ENCODE results near the gene MND1.

MND1 gene

DNA sequence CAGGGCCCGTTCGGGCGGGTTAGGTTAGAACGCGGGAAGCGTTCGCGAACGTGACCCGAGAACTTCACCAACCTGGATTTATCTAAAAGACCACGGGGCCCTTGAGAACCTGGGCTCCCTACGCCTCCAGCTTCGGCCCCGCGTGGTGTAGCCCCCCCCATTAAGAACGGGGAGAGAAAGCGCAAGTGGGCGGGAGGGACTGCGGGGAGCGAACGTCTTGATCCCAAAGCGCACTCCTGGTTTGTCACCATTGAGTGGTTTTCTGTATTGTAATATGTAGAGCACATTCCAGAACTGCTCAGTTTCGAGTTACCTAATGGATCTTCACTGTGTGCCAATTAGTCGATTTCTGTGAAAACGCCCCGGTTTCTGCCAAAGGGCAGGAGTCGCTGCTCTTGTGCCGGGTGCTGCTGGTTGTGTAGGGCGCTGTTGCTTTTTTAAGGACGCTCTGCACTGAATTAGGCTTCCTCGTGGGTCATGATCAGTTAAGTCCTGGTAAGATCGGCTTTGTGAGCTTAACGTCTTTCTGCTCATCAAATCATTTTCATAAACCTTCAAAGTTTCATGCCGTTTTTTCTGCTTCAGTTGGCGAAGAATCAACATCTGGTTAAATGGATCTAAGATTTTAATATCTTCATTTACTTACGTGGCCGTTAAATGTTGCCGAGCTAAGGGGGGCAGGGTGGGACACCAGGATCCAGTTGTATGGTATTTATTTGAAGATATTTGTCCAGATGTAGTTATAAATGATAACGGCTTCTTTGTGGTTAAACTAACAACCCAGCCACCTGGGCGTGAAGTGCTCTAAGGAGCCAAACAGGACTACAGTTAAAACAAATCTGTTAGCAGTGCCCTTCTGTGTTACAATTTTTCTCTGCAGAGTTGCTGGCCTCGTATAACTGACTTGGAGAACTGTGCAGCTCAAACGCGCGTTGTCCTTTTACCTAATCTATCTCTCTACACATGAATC is 809 bp downstream of the MND1 start:
- Histone ChIP-seq H3K4me2 (peak overlapping the region; percentile 90), H3K9me3 (no peaks in the 10 kb centered on the region), H3K4me1 (peaks cover 83% of the 10 kb centered on the region), H3K27me3 (no peaks in the 10 kb centered on the region), H3K27ac (peak overlapping the region; percentile 99), H3K4me3 (peak overlapping the region; percentile 82), H3K36me3 (peaks cover 3% of the 10 kb centered on the region), H4K20me1 (no peaks in the 10 kb centered on the region), H3K9ac (peak overlapping the region; percentile 98)
- TF ChIP-seq Cebpa-rat (IDR thresholded peaks at IDR 0.05): no peak

DNA sequence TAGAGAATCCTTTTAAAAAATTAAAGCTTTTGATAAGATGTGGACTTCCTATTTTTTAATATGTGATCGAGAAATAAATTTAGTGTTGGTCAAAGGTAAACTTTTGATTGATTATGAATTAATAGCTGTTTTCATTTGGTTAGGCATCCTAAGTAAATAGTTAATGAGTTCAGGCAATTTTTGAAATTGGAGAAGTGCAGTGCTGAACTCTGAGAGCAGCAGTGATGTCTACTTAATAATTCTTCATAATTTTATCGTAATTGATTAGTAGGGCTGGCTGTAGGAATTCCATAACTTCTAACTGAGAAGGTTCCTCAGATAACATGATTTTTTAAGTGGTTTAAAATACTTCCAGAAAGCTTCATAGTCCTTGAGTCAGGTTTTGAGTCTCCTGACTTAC is 1.5 kb downstream of the MND1 start:
- peak overlapping the region; percentile 98 for H3K9ac ChIP-seq
- peak overlapping the region; percentile 99 for H3K27ac ChIP-seq
- no peaks in the 10 kb centered on the region for H4K20me1 ChIP-seq
- H3K27me3 ChIP-seq: no peaks in the 10 kb centered on the region
- peaks cover 7% of the 10 kb centered on the region; the same call in 1 of the 2 replicates for H3K36me3 ChIP-seq
- peaks cover 81% of the 10 kb centered on the region for H3K4me1 ChIP-seq
- no peaks in the 10 kb centered on the region for H3K9me3 ChIP-seq
- TF ChIP-seq Cebpa-rat (IDR thresholded peaks at IDR 0.05): no peak
- H3K4me2 ChIP-seq: peak overlapping the region; percentile 90
- peak overlapping the region; percentile 82 for H3K4me3 ChIP-seq

DNA sequence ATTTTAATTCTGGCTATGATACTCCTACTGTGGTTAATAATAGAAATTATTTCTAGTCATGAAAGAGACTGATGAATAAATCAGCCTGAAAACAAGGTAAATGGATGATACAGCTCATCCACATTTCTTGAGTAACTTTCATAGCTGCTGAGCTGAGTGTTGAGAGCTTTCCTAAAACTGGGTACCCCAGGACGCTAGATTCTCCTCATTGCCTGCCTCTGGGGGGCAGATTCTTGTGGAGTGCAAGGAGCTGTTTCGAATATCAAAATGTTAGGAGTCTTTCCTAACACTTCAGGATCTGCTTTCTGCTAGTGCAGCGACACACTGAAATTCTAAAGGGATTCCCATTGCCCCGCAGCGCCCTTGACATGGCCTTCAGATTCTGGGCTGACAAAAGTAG is 2.1 kb downstream of the MND1 start:
- TF ChIP-seq Cebpa-rat (IDR thresholded peaks at IDR 0.05): no peak
- Histone ChIP-seq H4K20me1 (no peaks in the 10 kb centered on the region), H3K4me3 (peak overlapping the region; percentile 82), H3K4me1 (peaks cover 76% of the 10 kb centered on the region), H3K36me3 (peaks cover 12% of the 10 kb centered on the region; the same call in 1 of the 2 replicates), H3K27me3 (no peaks in the 10 kb centered on the region), H3K27ac (peak overlapping the region; percentile 99), H3K4me2 (peak overlapping the region; percentile 90), H3K9ac (peak overlapping the region; percentile 98), H3K9me3 (no peaks in the 10 kb centered on the region)

DNA sequence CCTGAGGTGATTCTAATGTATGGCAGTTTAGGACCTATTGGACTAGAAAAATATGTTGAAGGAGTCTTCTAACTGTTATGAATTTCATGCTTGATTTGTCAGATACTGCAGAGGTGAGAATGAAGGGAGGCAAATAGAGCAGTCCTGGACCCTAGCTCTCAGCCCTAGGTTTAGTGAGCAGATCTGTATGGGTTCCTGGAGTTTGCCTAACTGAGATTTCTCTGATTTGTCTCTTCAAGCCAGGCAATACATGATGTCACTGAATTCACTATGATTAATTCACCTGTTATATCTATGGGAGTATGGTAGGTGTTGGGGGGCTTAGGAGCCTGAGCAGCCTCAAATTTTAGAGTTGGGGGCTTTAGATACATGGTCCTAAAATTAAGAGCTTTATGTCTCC is 2.6 kb downstream of the MND1 start:
- H3K9me3 ChIP-seq: no peaks in the 10 kb centered on the region
- peak overlapping the region; percentile 98 for H3K9ac ChIP-seq
- H3K4me3 ChIP-seq: peak overlapping the region; percentile 82
- peak overlapping the region; percentile 90 for H3K4me2 ChIP-seq
- peaks cover 16% of the 10 kb centered on the region; the same call in 1 of the 2 replicates for H3K36me3 ChIP-seq
- peaks cover 70% of the 10 kb centered on the region for H3K4me1 ChIP-seq
- H4K20me1 ChIP-seq: no peaks in the 10 kb centered on the region
- no peak for TF ChIP-seq Cebpa-rat (IDR thresholded peaks at IDR 0.05)
- no peaks in the 10 kb centered on the region for H3K27me3 ChIP-seq
- H3K27ac ChIP-seq: peak overlapping the region; percentile 99

DNA sequence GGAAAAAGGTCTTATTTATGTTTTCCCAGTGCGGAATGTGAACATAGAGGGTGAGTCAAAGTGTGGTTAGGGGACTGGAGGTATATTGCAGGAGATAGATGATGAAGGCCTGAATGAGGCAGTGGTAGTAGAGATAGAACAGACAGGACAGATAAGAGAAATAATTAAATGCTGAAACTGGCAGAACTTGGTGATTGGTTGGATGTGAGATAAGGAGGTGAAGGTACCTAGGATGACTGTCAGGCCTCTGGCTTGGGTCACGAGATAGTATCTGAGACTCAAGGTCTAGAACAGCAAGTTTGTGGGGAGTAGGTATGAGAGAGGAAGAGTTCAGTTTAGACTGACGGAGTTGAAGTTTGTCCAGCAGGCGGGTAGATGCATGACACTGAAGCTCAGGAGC is 3.5 kb downstream of the MND1 start:
- H3K27me3 ChIP-seq: no peaks in the 10 kb centered on the region
- no peaks in the 10 kb centered on the region for H4K20me1 ChIP-seq
- H3K4me1 ChIP-seq: peaks cover 61% of the 10 kb centered on the region
- H3K4me3 ChIP-seq: peak overlapping the region; percentile 82
- H3K36me3 ChIP-seq: peaks cover 25% of the 10 kb centered on the region
- TF ChIP-seq Cebpa-rat (IDR thresholded peaks at IDR 0.05): no peak
- H3K9ac ChIP-seq: peak overlapping the region; percentile 98
- H3K27ac ChIP-seq: peak overlapping the region; percentile 99
- peak overlapping the region; percentile 90 for H3K4me2 ChIP-seq
- no peaks in the 10 kb centered on the region for H3K9me3 ChIP-seq

DNA sequence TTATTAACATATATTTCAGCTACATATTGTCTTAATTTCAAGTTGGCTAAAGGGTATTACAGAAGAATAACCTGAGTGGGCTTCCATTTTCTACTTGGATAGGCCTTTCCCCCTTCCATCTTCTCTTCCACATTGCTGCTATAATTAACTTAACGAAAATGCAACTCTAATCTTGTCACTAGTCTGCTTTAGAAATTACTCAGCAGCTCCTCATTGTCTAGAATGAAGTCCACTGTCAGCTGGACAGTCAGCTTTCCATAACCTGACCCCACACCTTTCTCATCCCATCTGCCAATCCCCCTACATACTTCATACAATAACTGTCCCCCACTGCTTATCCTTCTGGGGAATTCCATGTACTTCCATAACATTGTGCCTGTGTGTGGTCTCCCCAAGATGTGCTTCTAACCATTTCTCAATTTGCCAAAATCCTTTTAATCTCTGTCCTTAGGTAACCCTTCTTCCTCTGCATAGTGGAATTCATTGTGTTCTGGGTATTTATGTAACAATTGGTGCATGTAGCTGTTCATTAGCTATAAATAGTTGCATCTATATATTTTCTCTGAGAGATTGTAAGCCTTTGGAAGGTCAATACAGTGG is 4.8 kb downstream of the MND1 start:
- Histone ChIP-seq H4K20me1 (no peaks in the 10 kb centered on the region), H3K4me3 (no peak overlapping the region), H3K36me3 (peaks cover 31% of the 10 kb centered on the region), H3K4me1 (peaks cover 52% of the 10 kb centered on the region), H3K27ac (peak overlapping the region; percentile 99), H3K27me3 (no peaks in the 10 kb centered on the region), H3K9ac (0 out of 2 replicates have a peak overlapping the region, but pooled peaks have one; percentile 16), H3K4me2 (peak overlapping the region; percentile 90), H3K9me3 (no peaks in the 10 kb centered on the region)
- TF ChIP-seq Cebpa-rat (IDR thresholded peaks at IDR 0.05): no peak

DNA sequence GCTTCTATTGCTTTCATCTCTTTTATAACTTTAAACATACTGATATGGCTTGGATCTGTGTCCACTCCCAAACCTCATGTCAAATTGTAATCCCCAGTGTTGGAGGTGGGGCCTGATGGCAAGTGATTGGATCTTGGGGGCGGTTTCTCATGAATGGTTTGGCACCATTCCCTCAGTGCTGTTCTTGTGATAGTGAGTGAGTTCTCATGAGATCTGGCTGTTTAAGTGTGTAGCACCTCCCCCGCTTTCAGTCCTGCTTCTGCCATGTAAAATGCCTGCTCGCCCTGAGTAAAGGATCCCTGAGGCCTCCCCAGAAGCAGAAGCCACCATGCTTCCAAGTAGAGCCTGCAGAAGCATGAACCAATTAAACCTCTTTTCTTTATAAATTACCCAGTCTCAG is 17.7 kb downstream of the MND1 start:
- Histone ChIP-seq H3K4me3 (no peak overlapping the region), H3K4me2 (peak overlapping the region; percentile 13; the same call in 1 of the 2 replicates), H3K9ac (no peak overlapping the region), H3K27ac (no peak overlapping the region), H4K20me1 (no peaks in the 10 kb centered on the region), H3K27me3 (no peaks in the 10 kb centered on the region), H3K9me3 (peaks cover 23% of the 10 kb centered on the region), H3K36me3 (peaks cover 92% of the 10 kb centered on the region), H3K4me1 (peaks cover 10% of the 10 kb centered on the region)
- no peak for TF ChIP-seq Cebpa-rat (IDR thresholded peaks at IDR 0.05)

DNA sequence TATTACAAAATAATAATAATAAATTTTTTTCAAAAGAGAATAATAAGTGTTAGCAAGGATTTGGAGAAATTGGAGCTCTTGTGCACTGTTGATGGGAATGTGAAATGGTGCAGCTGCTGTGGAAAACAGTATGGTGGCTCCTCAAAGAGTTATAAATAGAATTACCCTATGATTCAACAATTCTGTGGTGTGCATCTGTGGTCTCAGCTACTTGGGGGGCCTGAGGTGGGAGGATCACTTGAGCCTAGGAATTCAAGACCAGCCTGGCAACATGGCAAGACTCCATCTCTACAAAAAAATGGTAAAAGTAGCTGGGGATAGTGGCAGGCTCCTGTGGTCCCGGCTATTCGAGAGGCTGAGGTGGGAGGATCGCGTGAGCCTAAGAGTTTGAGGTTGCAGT is 19.6 kb downstream of the MND1 start:
- Histone ChIP-seq H3K27ac (no peak overlapping the region), H3K4me1 (peaks cover 10% of the 10 kb centered on the region), H3K9me3 (peaks cover 29% of the 10 kb centered on the region), H3K9ac (no peak overlapping the region), H4K20me1 (no peaks in the 10 kb centered on the region), H3K4me3 (no peak overlapping the region), H3K36me3 (peaks cover 94% of the 10 kb centered on the region), H3K27me3 (no peaks in the 10 kb centered on the region), H3K4me2 (no peak overlapping the region)
- TF ChIP-seq Cebpa-rat (IDR thresholded peaks at IDR 0.05): no peak

DNA sequence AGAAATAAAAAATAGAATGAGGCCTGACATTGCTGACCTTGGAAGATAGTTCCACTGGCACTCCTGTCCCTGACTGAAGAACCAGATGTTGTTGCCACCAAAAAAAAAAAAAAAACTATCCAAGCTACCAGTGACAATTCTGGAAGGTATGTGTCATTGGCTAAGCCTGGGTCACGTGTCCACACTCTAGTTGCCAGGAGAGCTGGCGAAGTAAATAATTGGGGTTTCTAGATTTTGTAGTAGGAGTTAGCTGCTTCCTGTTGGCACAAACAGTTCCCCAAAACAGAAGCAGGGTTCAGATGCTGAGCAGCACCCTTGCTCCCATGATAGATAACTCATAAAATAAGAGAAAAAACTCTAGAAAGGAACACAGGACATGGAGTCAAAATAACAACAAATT is 20.5 kb downstream of the MND1 start:
- no peak overlapping the region for H3K9ac ChIP-seq
- TF ChIP-seq Cebpa-rat (IDR thresholded peaks at IDR 0.05): no peak
- H3K9me3 ChIP-seq: peaks cover 35% of the 10 kb centered on the region
- peaks cover 10% of the 10 kb centered on the region for H3K4me1 ChIP-seq
- peaks cover 94% of the 10 kb centered on the region for H3K36me3 ChIP-seq
- no peak overlapping the region for H3K4me3 ChIP-seq
- H3K27ac ChIP-seq: no peak overlapping the region
- H3K4me2 ChIP-seq: no peak overlapping the region
- no peaks in the 10 kb centered on the region for H3K27me3 ChIP-seq
- H4K20me1 ChIP-seq: no peaks in the 10 kb centered on the region

DNA sequence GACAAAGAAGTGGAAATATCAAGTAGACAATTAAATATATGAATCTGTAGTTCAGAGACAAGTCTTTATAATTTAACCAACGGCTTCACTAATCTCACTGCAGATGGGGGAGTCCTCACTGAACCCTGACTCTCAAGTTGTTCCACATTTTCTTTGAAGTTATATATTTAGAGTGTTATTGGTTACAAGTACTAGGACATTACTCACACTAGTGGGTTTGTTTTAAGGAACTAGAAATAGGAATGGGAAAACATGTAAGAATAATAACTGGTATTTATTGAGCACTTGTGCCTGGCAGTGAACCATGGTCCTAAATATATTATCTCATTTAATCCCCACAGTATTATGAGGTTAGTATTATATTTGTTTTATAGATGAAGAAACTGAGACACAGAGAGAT is 22.0 kb downstream of the MND1 start:
- no peak overlapping the region for H3K9ac ChIP-seq
- H3K4me1 ChIP-seq: peaks cover 10% of the 10 kb centered on the region
- H3K9me3 ChIP-seq: peaks cover 50% of the 10 kb centered on the region
- H4K20me1 ChIP-seq: no peaks in the 10 kb centered on the region
- no peak overlapping the region for H3K27ac ChIP-seq
- H3K36me3 ChIP-seq: peaks cover 97% of the 10 kb centered on the region
- no peak overlapping the region for H3K4me3 ChIP-seq
- no peak for TF ChIP-seq Cebpa-rat (IDR thresholded peaks at IDR 0.05)
- H3K4me2 ChIP-seq: no peak overlapping the region
- H3K27me3 ChIP-seq: no peaks in the 10 kb centered on the region

Data from BLaER1 (cell line).